Psoas muscle (tissue), 8 donors: Measurements from ENCODE around the gene COL5A1. TPM values are rescaled to one million over a fixed set of nuclear protein-coding genes. Genes with fewer than 3 reads are reported as not detected.

Source experiments
- ATAC-seq, 4 donors: fragments of 200-7000 bp; cut with Tn5 transposase; one replicate each; pipeline ENCODE4 v1.9.1; 2020; ENCODE audit warnings: moderate library complexity in 3 of 4, mild to moderate bottlenecking in 2 of 4
- DNase-seq, 2 donors: peaks; one replicate each; pipeline ENCODE4 v3.0.0-alpha.2; 2020
- H3K27ac ChIP-seq: fragments of 200-600 bp; one replicate; pipeline ENCODE4 v1.8.0; 2022
- H3K27me3 ChIP-seq, 3 donors: fragments of 200-600 bp in 1 of 3; one replicate each; pipeline versions ENCODE4 v1.6.1 to v1.8.0; 2013 to 2022; ENCODE audit warnings: low read length in 2 of 3, mild to moderate bottlenecking in 2 of 3, moderate library complexity in 1 of 3; ENCODE audit not compliant: insufficient read depth in 3 of 3
- H3K36me3 ChIP-seq, 2 donors: fragments of 200-600 bp in 1 of 2; one replicate each; pipeline versions ENCODE4 v1.6.1 to v1.8.0; 2013 to 2022; ENCODE audit warnings: low read depth in 1 of 2, mild to moderate bottlenecking in 1 of 2, moderate library complexity in 1 of 2; ENCODE audit not compliant: insufficient read depth in 1 of 2
- H3K4me1 ChIP-seq: fragments of 200-600 bp; one replicate; pipeline ENCODE4 v1.8.0; 2022
- H3K4me3 ChIP-seq: fragments of 200-600 bp; one replicate; pipeline ENCODE4 v1.8.0; 2022; ENCODE audit warnings: mild to moderate bottlenecking
- H3K9me3 ChIP-seq: fragments of 200-600 bp; one replicate; pipeline ENCODE4 v1.8.0; 2022
- CTCF ChIP-seq: fragments of 200-600 bp; IDR thresholded peaks from one replicate; pipeline ENCODE4 v1.8.0; 2022; ENCODE audit warnings: antibody characterized with exemption
- WGBS, 3 donors: extraction: QIAGEN DNeasy Blood & Tissue Kit; methylation state at CpG; one replicate each; pipeline versions ENCODE4 v1.1.6 to v1.1.7; 2013; 5-methylcytosine and 5-hydroxymethylcytosine counted together
- intact Hi-C, 2 donors: fragments of 100-400 bp; cut with DNase I; formaldehyde crosslinking; loops; one replicate each; pipeline versions ENCODE4 v1.11.0 to v1.14.2; 2022
- polyA plus RNA-seq, 3 donors: library from polyadenylated mRNA; stranded (reverse); fragments of 200-250 nt; gene quantifications; one replicate each; pipeline ENCODE4 v1.2.3, GENCODE V29; 2013
- total RNA-seq, 4 donors: library from RNA; stranded (reverse); fragmentation: NEBNext Ultra II Directional in 2 of 4; extraction: Animal tissue kit (Norgen Biotek cat#: 25700) in 2 of 4; gene quantifications; one replicate each; pipeline versions ENCODE4 v1.2.1 to v1.2.4, GENCODE V29; 2021 to 2023
- donor health status: healthy with polysubstance abuse.
- donor health status: DM: no; HTN: no; CAD: no; lungs with moderate emphysema.
- donor health status: Bipolar disorder and iron deficiency.
- donor health status: healthy.
- donor health status: DM: yes; HTN: yes; CAD: no.
- donor health status: DM: no; HTN: no; CAD: no.
- donor health status: DM: no; HTN: no; CAD: no.
- donor health status: DM: yes; HTN: yes; CAD: no.

Gene COL5A1
- total and polyA plus RNA-seq, 7 donors: 1.7 to 11.3 (median 3.4) TPM

GRCh38 chr9:134835448-134835847 lies 193.8 kb downstream of the COL5A1 start:
- Histone ChIP-seq H3K27ac (no peak overlapping the region), H3K27me3 (peaks cover 0 to 12% (median 0%) of the 10 kb centered on the region in 3 donors), H3K4me3 (no peak overlapping the region), H3K9me3 (no peaks in the 10 kb centered on the region), H3K4me1 (no peaks in the 10 kb centered on the region), H3K36me3 (peaks cover 0 to 5% of the 10 kb centered on the region in 2 donors)
- no peak for TF ChIP-seq CTCF
- peak in 1 of 4 donors; percentile 49 for ATAC-seq
- intact Hi-C loops: no loop called here
- 69 to 70% (median 69%) methylated on average over 16 of the region's 16 CpGs for WGBS, 3 donors
- DNase-seq: peak; percentile 53 to 73

DNA sequence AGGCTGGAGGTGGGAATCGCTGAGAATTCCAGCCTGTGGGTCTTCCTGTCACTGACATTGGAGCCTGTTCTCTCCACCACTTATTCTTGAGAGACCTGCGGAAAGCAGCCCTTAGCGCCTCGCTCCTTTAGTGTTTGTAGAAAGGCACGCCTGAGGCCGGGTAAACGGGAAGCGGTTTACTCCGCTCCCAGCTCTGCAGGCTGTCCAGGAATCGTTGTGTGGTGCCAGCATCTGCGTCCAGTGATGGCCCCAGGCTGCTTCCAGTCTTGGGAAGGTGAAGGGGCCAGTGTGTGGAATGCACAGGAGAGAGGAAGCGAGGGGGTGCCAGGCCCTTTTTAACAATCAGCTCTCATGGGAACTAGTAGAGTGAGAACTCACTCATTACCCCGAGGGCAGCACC lies 194.4 kb downstream of the COL5A1 start:
- TF ChIP-seq CTCF: no peak
- WGBS, 3 donors: 84 to 88% (median 86%) methylated on average over 13 of the region's 13 CpGs
- H3K36me3 ChIP-seq: peaks cover 0 to 5% of the 10 kb centered on the region in 2 donors
- ATAC-seq (no peak), DNase-seq (peak in 1 of 2 donors; percentile 5)
- H3K27me3 ChIP-seq: peaks cover 0 to 14% (median 0%) of the 10 kb centered on the region in 3 donors
- intact Hi-C loops: no loop called here
- no peak overlapping the region for H3K27ac ChIP-seq
- no peak overlapping the region for H3K4me3 ChIP-seq
- H3K4me1 ChIP-seq: no peaks in the 10 kb centered on the region
- no peaks in the 10 kb centered on the region for H3K9me3 ChIP-seq

- Histone ChIP-seq H3K27ac (no peak overlapping the region), H3K9me3 (no peaks in the 10 kb centered on the region), H3K27me3 (peaks cover 0 to 14% (median 0%) of the 10 kb centered on the region in 3 donors), H3K4me1 (no peaks in the 10 kb centered on the region), H3K36me3 (peaks cover 0 to 5% of the 10 kb centered on the region in 2 donors), H3K4me3 (no peak overlapping the region)
- WGBS, 3 donors: 88 to 90% (median 88%) methylated on average over 19 of the region's 19 CpGs
- intact Hi-C loops: no loop called here
- no peak for TF ChIP-seq CTCF
- ATAC-seq (no peak), DNase-seq (peak in 1 of 2 donors; percentile 11)
These were observed 194.9 kb downstream of the COL5A1 start for GRCh38 chr9:134836406-134836970.

- DNase-seq (peak in 1 of 2 donors; percentile 4), ATAC-seq (no peak)
- peaks cover 0 to 14% (median 0%) of the 10 kb centered on the region in 3 donors for H3K27me3 ChIP-seq
- H3K4me3 ChIP-seq: no peak overlapping the region
- H3K27ac ChIP-seq: no peak overlapping the region
- no peaks in the 10 kb centered on the region for H3K4me1 ChIP-seq
- 85 to 88% (median 88%) methylated on average over 12 of the region's 12 CpGs for WGBS, 3 donors
- TF ChIP-seq CTCF: no peak
- H3K36me3 ChIP-seq: peaks cover 0 to 5% of the 10 kb centered on the region in 2 donors
- intact Hi-C loops: no loop called here
- H3K9me3 ChIP-seq: no peaks in the 10 kb centered on the region
These were observed 195.9 kb downstream of the COL5A1 start for GRCh38 chr9:134837529-134837928.
